ENCODE data around the gene NPAS3.

NPAS3 gene

GRCh38 chr14:33596211-33597080, 657.8 kb downstream of the NPAS3 start:
- DNase-seq = no peak

DNA sequence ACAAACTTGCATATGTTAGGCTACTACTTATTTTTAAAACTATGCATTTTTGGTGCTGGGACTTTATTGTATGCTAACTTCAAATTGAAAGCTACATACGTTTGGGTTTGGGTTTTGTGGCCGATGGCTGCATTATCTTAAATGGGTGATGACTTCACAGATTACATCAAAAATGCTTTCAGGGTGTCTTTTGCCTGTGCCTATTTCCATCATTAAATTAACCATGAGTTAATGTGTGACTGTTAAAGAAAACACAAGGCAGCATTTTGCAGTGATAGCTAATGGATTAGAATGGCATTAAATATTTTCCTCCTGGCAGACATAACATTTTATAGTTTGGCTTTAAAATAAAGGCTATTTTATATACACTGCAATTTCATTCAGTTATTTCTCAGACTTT, 659.9 kb downstream of the NPAS3 start:
- no peak for DNase-seq

GRCh38 chr14:33602396-33602795, 663.7 kb downstream of the NPAS3 start:
- no peak for DNase-seq

DNA sequence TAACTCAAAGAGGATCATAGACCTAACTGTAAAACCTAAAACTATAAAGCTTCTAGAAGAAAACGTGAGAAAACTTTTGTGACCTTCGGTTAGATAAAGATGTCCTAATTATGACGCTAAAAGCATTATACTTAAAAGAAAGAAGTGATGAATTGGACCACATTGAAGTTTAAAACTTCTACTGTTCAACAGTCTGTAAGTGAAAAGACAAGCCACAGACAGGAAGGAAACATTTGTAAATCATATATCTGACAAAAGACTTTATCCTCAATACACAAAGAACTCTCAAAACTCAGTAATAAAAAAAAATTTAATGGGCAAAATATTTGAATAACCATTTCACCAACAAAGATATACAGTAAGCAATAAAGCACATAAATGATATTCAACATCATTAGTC, 667.9 kb downstream of the NPAS3 start:
- DNase-seq = no peak

DNA sequence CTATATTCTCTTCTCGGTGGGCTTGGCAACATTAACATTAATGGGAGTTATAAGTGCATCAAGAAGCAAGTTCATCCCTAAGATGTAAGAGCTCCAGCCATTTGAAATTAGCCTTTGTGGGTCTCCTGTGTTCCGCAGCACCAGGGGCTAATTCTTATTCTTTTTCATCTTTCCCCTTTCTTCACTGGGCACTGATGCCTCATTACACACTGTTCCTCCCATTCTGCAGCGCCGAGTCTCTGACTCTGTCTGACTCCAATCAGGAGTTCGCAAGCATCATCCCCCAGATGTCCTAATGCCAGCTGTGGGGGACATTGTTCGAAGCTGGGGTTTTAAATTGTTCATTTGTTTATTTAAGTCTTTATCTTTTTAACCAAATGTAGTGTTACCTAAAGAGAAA, 670.9 kb downstream of the NPAS3 start:
- DNase-seq = no peak

GRCh38 chr14:33610121-33610520, 671.4 kb downstream of the NPAS3 start:
- no peak for DNase-seq

DNA sequence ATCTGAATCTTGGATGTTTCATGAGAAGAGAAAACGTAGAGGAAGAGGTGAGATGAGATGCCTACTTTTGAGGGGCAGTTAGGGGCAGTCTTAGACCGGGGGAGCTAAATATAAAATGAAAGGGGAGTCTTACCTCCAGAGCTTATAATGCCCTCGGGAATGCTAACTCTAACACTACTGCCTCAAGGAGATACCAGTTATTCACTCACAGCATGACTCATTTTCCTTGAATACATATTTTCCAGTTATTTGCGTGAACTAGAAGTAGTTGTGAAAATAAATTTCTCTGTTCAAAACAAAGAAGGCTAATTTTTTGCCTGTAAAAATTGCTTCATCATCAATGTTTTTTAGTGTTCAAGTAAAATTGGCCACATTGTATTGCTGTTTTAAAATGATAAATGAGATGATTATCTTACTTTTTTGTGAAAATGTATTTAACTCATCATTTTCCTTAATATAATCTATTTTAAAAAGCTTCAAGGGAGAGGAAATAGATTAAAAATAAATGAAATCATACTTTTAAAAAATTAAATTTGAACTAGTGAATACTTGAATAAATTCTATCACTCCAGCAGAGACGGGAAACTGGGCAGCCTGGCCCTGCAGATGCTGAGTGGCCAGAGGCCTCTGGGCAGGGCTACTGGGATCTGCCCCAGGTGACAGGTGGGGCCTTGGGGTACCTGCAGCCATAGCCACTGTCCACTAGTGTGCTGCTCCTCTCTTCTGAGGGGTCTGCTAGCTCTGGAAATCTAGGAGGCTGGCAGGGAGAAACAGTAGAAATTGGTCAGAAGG, 672.9 kb downstream of the NPAS3 start:
- no peak for DNase-seq

DNA sequence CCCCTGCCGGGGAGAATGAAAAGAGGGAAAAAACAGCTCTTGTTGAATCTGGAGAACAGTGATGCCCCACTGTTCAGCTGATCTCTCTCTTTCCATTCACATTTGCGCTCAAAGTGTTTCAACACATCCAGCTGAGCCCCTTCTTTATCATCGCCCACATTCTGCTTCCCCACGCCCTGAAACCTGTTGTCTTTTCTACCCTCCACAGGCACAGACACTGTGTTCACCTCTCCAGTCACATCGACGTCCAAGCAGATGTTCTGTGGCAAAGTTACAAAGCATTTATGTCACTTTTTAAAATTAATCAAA, 673.5 kb downstream of the NPAS3 start:
- DNase-seq = no peak

GRCh38 chr14:33617154-33617553, 678.5 kb downstream of the NPAS3 start:
- DNase-seq = no peak

GRCh38 chr14:33618361-33619105, 679.9 kb downstream of the NPAS3 start:
- no peak for DNase-seq

- no peak for DNase-seq
Measured at GRCh38 chr14:33622496-33622895, 683.8 kb downstream of the NPAS3 start.

DNA sequence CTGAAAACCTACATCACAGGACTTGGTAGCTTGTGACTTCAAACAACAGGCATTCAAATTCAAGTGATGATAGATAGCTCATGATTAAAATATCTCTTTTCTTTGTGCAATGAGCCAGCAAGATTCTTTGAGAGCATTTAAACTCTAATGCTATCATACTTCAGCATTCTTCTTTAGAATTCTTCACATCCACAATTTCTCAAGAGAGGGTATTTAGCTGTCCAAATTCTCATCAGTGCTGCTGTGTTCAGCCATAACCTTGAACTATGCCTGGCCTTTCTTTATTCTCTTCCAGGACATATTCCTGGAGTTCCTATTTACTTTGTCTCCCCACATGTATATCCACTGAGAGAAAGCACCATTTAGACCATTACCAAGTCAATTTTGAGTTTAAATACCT, 691.1 kb downstream of the NPAS3 start:
- DNase-seq = no peak

DNA sequence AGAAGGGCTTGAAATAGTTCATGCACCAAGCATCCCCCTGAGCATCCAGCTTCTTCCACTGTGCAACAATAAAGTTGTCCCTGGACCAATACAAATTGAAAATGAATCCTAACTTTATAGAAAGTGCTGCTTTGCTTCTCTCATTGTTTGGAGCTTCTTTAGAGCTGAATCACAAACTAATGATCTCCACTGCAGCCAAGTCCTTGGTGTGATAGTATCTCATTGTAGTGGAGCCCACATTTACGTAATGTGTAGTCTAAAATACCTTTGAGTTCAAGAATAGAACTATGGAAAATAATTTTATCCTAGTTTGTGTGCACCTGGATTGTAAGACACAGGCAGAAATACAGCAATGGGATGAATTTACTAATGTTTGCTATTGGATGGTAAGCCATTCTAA, 692.3 kb downstream of the NPAS3 start:
- DNase-seq = no peak

GRCh38 chr14:33631441-33631840, 692.8 kb downstream of the NPAS3 start:
- peak; percentile 17 for DNase-seq

GRCh38 chr14:33634631-33635030, 696.0 kb downstream of the NPAS3 start:
- DNase-seq = no peak

- DNase-seq = no peak
Measured at GRCh38 chr14:33636716-33637115, 698.0 kb downstream of the NPAS3 start.

DNA sequence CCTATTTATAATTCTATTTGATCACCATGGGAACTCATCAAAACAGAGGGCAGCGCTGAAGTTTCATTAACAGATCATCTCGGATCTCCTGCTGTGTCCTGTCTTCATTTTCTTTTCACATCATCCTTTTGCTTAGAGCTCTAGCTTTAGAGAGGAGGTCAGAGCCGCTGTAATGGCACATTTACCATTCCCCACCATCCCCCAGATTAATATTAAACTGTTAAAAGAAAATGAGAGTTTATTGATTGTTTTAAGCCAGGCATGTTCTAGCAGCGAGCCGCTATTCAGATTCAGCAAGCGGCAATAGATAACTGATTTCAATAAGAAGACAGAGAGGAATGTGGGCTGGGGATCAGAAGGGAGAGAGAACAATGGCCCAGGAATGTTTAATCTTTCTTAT, 703.4 kb downstream of the NPAS3 start:
- DNase-seq = no peak

DNA sequence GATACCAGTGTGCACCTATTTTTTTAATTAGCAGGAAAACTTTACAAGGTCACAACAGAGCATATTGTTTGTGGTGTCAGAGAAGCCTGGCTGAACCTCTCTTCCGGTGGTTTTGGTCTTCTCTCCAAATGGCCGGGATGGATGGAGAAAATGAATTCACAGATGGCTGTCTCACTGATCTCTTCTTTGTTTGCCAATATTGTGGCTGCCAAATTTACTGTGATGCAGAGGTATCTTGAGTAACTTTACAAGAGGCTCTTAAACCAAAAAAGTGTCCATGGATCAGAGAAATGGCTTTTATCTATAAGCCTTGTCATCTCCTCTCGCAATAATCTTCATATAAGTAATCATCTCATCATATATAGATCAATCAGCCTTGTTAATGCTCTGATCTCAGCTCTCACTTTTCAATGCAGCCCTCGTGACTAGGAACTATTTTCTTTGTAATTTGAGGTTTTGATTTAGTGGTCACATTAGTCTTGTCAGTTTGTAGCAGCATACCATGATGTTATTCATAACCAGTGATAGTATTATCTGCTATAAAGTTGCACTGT, 704.1 kb downstream of the NPAS3 start:
- no peak for DNase-seq

- no peak for DNase-seq
Measured at GRCh38 chr14:33643426-33644181, 704.9 kb downstream of the NPAS3 start.

GRCh38 chr14:33646692-33647260, 708.1 kb downstream of the NPAS3 start:
- no peak for DNase-seq

- DNase-seq = no peak
Measured at GRCh38 chr14:33647385-33647786, 708.7 kb downstream of the NPAS3 start.

DNA sequence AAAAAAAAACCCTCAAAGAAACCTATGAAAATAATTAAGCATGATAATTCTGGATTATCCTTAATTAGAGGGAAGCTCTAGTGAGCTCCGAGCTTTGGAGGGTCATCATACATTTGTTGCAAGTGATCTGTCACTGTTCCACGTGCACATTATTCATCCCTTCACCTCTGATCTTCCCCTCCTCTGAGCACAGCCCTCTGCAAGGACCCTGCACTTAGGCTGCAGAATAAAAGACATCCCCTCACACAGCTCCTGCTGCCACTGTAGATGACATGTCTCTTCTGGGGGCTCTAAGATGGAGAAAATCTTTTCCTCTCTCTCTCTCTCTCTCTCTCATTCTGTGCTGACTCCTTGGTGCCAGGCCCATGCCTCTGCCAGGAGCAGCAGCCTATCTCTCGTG, 711.8 kb downstream of the NPAS3 start:
- DNase-seq = no peak
